Spleen (tissue), 7 donors: Measurements from ENCODE around the gene NLRP10.

Source experiments
- CTCF ChIP-seq, 11 experiments: fragments of 200-600 bp in 7 of 11; fragments of 450-650 bp in 4 of 11; sonication (generic) in 4 of 11; IDR thresholded peaks in 8 of 11; conservative IDR thresholded peaks in 3 of 11; 1 replicate in 7 of 11; 2 replicates in 4 of 11; pipeline versions ENCODE4 v1.4.0 to v1.8.0; 2016 to 2021; ENCODE audit warnings: antibody characterized with exemption in 11 of 11, inconsistent platforms in 4 of 11, mild to moderate bottlenecking in 1 of 11
- POLR2A ChIP-seq, 3 donors: fragments of 450-650 bp; IDR thresholded peaks; one replicate each; pipeline ENCODE4 v1.5.1; 2017; ENCODE audit warnings: antibody characterized with exemption in 3 of 3, mild to moderate bottlenecking in 1 of 3
- POLR2AphosphoS5 ChIP-seq, 3 donors: sonication (generic); formaldehyde crosslinking; IDR thresholded peaks; one replicate each; pipeline ENCODE4 v1.5.1; 2017; ENCODE audit warnings: antibody characterized with exemption in 3 of 3
- donor health status: DM: no; HTN: no; CAD: no; lungs with moderate emphysema.
- donor health status: DM: no; HTN: no; CAD: no.
- donor health status: DM: no; HTN: no; CAD: no.

DNA sequence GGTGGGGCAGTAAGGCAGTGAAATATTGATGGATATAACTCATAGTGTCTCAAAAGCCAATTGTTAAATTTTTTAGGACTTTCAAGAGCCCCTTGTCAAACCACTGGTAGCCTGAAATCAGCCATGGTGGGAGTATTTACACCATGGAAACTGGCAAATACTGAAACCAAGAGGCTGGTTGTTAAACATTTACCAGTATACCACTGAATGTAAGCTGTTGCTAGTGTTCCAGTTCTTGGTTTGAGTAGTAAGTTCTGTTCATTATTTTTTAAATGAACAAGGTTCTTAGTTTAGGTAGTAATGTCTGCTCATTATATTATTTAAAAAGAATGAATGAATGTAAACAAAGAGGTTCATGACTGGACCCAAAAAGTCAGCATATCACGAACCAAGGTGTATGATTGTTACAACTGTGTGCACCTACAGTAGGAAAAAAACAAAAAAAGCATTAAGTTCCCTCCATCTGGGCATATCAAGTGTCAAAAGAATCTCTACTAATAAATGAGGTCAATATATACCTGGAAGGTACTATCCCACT, 17.4 kb upstream of the NLRP10 start:
- TF ChIP-seq POLR2A (IDR thresholded peaks at IDR 0.05) = no peak
- no peak for TF ChIP-seq CTCF (IDR thresholded peaks at IDR 0.05 in 8 of 11, conservative IDR thresholded peaks at IDR 0.05 in 3 of 11)
- TF ChIP-seq POLR2AphosphoS5 (IDR thresholded peaks at IDR 0.05) = no peak
